GM18526 (cell line): Measurements from ENCODE around the gene TMEM243.

Source experiments
- POLR2A ChIP-seq: IDR thresholded peaks from 3 replicates; pipeline ENCODE4 v1.6.1; 2011; ENCODE audit not compliant: insufficient read length; ENCODE audit errors: extremely low read depth

Gene TMEM243

DNA sequence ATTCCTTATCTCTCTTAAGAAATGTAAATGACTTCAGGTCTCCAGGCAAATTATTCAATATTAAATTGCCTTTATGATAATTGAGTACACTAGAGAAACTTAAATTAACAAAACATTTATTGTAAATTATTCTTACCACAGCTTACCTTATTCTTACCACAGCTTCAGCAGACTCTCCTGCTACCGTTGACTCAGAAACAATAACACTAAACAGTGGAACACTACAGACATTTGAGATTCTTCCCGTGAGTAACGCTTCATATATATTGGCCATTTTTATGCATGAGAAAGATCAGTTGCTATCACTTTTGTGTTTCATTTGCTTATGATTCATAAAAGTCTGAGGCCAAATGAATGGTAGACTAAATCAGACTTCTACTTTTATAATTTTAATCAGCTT, 28.7 kb downstream of the TMEM243 start:
- no peak for TF ChIP-seq POLR2A

DNA sequence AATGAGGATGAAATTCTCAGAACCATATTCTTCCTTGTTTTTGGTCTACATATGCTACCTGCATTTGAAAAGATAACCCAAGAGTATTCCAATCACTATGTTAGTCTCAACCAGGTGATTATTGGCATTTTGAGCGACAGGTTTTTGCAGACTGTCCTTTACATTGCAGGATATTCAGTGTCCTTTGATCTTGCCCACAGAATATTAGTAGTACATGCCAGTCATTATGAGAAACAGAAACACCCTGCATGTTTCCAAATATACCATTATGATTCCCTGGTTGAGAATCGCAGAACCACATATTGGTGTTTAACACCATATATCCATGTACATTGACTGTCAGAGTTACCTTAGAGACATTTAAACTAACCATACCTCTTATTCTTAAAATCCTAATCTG, 30.6 kb downstream of the TMEM243 start:
- no peak for TF ChIP-seq POLR2A

DNA sequence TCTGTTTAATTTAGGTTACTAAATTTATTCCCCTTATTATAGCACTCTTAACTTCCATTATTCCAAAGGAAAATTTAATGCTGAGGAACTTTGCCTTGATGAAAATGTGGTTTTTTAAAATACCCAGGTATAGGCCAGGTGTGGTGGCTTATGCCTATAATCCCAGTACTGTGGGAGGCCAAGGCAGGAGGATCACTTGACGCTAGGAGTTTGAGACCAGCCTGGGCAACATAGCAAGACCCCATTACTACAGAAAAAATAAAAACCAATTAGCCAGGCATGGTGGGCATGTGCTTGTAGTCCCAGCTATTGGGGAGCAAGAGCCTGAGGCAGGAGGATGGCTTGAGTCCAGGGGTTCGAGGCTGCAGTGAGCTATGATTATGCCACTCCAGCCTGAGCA, 32.4 kb downstream of the TMEM243 start:
- no peak for TF ChIP-seq POLR2A

DNA sequence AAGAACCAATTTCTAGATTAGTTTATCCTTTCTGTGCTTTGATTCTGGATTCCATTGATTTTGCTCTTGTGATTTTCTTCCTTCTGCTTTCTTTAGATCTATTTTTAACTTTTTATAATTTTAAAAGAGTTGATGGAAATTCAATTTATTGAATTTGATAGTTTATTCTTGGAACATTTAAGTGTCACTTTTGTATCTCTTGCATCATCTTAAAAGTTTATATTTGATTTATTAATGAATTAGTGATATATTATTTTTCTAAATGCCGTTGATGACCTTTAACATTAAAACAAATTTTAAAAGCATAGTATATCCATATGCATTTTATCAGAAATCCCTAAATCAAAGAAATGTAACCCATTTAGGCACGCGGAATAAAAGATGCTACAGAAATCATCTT, 40.4 kb downstream of the TMEM243 start:
- no peak for TF ChIP-seq POLR2A

DNA sequence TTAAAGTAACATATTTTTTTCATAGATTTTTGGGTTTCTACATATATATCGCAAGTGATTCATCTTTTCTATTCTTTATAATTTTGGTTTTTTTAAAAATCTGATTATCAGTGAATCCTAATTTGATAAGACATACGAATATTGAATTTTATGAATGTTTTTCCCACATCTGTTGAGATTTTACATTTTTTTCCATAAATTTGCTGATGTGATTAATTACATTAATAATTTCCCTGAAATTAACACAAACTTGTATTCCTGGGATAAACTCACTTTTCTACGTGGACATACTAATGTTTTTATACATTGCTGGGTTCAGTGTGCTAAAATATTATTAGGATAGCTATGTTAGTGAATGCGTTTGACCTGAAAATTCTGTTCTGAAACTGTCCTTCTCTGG, 41.2 kb downstream of the TMEM243 start:
- TF ChIP-seq POLR2A = no peak

DNA sequence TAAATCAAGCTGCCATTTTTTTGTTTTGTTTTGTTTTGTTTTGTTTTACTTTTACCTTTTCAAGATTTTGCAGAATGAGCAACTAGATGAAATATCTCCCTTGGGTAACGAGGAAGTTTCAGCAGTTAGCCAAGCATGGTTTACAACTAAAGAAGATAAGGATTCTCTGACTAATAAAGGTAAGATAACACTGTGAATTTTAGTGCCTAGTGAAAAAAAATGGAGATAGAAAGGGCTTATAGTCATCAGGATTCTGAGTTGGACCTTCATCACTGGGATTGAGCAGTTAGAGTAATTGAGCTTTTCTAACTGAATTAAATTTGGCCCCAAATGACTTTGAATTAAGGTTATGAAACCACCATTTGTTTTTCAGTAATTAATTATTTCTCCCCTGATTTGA, 46.1 kb downstream of the TMEM243 start:
- no peak for TF ChIP-seq POLR2A

DNA sequence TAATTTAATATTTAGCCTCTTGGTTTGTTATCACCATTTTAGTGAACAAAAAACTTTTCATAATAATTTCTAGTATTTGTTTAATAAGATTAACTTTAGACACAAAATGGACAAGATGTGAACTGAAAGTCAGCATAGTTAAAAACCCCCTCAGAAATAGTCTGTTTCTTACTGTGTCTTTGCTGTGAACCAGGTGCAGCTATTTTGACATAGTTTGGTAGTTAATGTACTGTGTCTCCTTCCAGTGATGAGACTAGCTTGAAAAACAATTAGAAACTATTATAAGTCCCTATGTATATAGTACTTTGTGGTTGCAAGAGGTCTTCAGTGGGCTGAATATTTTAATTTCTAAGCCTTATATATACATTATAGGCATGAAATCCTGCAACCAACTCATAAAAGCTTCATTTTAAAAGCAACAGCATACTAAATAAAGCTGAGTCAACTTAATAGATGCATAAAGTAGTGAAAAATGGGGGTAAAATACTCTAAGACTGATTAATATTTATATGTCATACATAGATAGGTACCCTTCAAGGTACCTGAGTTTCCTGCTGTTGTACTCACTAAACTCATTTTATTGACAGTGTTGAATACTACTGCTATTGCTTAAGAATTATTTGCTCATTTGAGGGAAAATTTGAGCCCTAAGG, 48.1 kb downstream of the TMEM243 start:
- no peak for TF ChIP-seq POLR2A

DNA sequence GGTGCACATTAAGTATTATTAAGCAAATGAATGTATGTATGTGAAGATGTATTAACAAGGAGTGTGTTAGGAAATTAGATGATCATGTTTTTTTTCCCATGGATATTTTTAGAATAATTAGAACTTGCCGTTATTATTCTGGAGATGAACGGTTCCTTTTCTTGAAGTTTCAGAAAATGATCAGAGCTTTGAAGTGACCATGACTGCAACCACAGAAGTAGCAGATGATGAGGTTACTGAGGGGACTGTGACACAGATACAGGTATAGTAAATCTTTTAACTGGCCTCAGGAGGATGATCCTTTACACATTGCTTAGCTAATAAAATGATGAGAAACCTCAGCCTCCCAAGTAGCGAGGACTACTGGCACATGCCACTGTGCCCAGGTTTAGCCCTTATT, 48.7 kb downstream of the TMEM243 start:
- no peak for TF ChIP-seq POLR2A

DNA sequence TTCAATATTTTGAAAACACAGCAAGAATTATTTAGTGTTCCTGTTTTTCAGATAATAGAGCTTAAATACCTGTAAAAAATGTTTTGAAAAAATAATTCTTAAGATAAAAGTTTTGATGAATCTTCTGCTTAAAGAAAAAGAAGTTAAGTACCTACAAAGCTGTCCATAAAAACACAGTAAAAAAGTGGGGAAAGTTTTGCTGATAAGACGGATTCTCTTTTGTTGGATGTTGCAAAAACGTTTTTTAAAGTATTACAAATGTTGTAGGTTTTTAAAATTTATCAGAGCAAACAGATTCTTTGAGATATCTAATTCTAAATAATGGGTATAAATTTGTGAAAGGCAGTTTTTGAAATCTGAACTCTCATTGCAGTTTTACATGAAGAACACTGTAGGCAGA, 55.1 kb downstream of the TMEM243 start:
- no peak for TF ChIP-seq POLR2A

DNA sequence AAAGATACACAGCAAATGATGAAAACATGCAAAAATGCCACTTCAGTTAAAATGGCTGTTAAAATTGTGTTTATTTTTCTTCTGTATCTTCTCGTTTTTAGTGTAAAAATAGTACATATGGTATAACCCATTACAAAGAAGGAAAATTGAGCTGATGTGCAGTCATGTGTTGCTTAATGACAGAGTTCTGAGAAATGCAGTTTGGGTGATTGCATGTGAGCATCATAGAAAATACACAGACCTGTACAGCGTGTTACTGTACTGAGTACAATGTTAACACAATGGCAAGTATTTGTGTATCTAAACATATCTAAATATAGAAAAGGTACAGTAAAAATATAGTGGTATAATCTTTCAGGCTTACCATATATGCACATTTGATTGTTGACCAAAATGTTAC, 60.0 kb downstream of the TMEM243 start:
- TF ChIP-seq POLR2A = no peak

DNA sequence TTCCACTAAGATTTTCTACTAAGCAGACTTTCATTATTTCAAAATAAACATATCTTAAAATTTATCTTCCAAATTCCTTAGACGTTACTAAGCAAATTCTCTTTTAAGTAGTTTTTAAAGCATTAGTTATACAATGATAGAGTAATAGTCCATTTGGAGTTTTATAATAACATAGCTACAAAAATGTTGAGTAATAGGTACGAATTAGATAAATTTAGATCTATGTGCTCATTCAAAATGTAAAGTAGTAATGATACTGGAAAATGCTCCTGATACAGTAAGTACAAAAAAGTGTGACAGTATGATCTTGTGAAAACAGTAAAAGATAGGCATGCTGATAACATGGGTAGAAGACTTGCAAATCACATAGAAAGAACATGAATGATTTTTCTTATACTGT, 62.8 kb downstream of the TMEM243 start:
- no peak for TF ChIP-seq POLR2A

DNA sequence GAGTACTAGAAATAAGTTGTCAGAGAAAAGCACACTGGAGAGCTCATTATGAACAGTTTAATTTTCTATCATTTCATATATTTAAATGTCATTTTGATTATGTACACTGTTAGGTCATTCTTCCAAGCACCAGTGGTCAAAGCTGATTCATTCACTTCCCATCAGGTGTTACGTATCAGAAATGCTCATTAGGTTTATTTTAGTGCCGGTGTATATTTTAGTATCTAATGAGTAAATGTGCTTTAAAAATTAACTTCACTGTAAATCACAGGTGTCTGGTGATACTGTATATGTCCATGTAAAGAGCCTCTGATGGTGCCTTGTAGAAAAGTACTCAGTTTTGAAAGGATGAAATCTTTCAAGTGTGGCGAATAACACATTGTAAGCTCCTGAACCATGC, 63.7 kb downstream of the TMEM243 start:
- no peak for TF ChIP-seq POLR2A

DNA sequence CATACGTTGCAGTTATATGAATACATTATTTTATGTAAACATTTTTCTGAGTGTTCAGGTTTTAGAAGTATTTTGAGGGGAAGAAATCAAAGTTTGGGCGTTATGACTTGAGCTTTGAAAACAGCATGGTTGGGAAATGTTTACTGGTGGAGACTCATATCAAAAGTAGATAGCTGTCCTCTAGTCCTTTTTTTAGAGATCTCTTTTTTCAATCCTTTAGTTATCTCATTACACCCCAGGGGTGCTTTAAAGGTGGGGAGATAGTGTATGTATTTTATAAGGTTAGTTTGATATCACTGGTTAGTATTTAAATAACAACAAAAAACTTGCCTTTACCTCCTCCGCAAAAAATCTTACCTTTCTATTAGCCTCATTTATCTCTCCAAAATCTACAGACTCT, 65.0 kb downstream of the TMEM243 start:
- TF ChIP-seq POLR2A = no peak

DNA sequence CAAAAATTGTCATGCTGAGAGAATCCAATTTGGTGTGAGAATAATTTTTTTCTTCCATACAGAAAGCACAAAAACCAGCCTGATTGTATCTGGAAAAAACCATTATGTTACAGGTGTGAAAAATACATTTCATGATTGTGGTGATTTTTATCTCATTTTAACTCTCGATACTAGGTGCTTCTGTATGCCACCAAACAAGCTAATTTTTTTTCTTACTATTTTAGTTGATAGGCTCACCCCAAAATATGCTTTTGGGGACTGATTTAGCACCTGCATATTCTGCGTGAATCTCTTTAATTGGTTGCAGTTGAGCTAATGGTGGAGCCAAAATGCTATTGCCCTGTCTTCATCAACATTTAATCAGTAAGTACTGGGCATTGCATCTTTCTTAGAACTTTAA, 65.4 kb downstream of the TMEM243 start:
- no peak for TF ChIP-seq POLR2A

DNA sequence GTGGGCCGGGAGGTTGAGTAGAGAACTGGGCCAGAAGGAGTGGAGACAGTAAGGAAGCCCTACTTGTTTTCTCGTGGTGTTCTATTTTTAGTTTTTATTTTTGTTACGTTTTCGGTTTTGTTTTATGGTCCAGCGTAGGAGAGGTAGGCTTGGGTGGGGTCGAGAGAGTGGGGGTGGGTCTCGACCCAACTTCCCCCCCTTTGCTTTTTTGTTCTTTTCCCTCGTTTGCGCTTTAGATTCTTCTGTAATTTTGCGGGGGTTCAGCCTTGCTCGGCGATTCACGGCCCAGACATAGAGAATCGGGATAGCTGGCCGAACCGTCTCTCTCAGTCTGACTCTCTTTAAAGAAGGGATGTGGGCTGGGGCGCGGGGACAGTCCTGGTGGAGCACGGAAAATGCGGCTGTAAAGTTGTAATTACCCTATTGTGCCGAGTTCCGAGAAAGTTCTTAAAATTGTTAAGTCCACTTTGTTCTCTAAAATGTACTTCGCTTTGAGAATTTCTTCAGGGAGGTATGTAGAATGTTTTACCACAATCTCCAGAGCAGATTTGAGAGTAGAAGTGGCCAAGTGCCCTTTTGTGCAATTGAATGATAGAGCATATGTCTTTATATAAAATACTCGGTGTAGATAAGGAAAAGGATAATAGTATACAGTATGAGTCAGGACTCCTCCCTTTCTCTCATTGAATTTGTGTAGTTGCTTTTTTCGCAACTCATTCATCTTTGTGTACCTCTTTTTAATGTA, 66.5 kb downstream of the TMEM243 start:
- TF ChIP-seq POLR2A = no peak

DNA sequence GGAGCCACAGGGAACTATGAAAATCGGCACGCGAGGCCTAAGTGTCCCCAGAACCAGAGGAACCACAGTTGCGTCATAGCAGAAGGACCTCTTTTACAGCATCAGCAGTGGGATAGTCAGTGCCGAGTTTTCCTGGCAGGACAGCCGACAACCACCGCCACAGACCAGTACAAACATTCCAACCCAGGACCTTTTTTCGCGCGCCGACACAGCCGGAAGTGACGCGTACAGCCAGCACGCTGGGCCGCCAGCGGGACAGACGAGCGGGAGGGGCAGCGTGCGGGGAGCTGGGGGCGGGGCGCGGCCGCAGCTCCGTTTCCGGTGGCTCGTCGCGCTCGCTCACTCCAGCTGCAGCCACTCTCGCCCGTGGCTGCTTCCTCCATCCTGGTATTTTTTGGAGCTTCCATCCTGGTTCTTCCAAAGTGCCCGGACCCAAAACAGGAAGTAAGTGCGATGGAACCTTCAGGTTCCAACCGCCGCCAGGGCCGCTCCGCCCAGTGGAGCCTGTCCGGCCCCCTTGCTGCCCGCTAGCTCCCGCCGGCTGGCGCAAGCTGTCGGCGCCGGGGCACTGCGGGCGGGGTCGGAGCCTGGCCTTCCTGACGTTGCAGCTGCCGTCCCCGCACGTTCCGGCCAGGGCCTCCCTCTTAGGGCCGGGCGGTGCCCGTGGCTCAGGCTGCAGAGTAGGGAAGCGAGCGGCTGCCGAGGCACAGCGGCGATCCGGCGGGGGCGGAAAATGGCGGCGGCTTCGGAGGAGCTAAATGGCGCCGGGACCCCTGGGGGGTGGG, 67.2 kb downstream of the TMEM243 start, which contains the start of gene DMTF1:
Gene DMTF1, plus strand, starts transcription at position 342 of the 785 bp plus-strand sequence. CDS start 12,489 bp downstream, outside the sequence.
- peak; percentile 91 for TF ChIP-seq POLR2A

DNA sequence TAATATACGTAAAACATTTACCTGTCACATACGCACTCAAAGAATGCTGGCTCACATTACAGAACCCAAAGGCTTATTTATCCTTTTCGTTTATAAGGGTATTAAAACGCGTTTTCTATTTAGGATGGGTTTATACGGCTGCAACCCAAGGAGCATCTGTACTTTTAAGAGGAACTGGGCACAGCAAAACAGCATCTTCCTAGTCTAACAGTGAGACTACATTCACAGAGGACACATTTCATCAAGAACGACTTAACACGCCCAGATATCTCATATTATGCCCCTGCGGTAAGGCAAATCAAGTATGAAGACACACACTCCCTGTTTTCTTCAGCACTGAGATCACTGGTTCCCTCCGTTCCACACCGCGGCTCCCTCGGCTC, 67.8 kb downstream of the TMEM243 start:
- TF ChIP-seq POLR2A = no peak
